B cell (primary cell): Measurements from ENCODE around the gene PDZRN3. TPM values are rescaled to one million over a fixed set of nuclear protein-coding genes. Genes with fewer than 3 reads are reported as not detected.
"Not testable (repeated sequence)": the region's sequence is repeated elsewhere in the genome, so short reads cannot be mapped to it uniquely, and the experiment has no call there.

Source experiments
- ATAC-seq: fragments of 200-7000 bp; cut with Tn5 transposase; one replicate; pipeline ENCODE4 v1.10.0; 2021; ENCODE audit warnings: low read depth, mild to moderate bottlenecking, moderate number of reproducible peaks, moderate library complexity
- CTCF ChIA-PET: fragments of 350-600 bp; sonication (Branson Sonifier 250); formaldehyde crosslinking; loops from one replicate; lab custom pipeline; 2021; ENCODE audit warnings: antibody characterized with exemption, inconsistent platforms; lab: Charles Lee
- POLR2A ChIA-PET: fragments of 350-600 bp; sonication (Branson Sonifier 250); formaldehyde crosslinking; loops from one replicate; lab custom pipeline; 2021; ENCODE audit warnings: antibody characterized with exemption; lab: Charles Lee
- DNase-seq: peaks from one replicate; pipeline ENCODE4 v3.0.0; 2013
- H2AFZ ChIP-seq: 2 replicates; pipeline ENCODE4 v1.6.1; 2012; ENCODE audit warnings: mild to moderate bottlenecking, low read depth, low read length; ENCODE audit not compliant: insufficient read depth, poor library complexity, severe bottlenecking
- H3K27ac ChIP-seq, 2 donors: 1 replicate in 1 of 2; 2 replicates in 1 of 2; pipeline ENCODE4 v1.5.1; 2012 to 2013; ENCODE audit warnings: low read length in 2 of 2, mild to moderate bottlenecking in 2 of 2, moderate library complexity in 1 of 2
- H3K27me3 ChIP-seq, 4 experiments: fragments of 200-600 bp in 1 of 4; sonication (generic) in 1 of 4; replicated peaks in 1 of 4; 1 replicate in 2 of 4; 2 replicates in 2 of 4; pipeline versions ENCODE4 v1.6.1 to v1.7.0; 2013 to 2016; ENCODE audit warnings: low read length in 3 of 4, mild to moderate bottlenecking in 2 of 4, mixed read lengths in 1 of 4, moderate library complexity in 1 of 4; ENCODE audit not compliant: insufficient read depth in 4 of 4, control insufficient read depth in 3 of 4; ENCODE audit errors: control extremely low read depth in 1 of 4
- H3K36me3 ChIP-seq, 2 experiments: replicated peaks in 1 of 2; 1 replicate in 1 of 2; 2 replicates in 1 of 2; pipeline versions ENCODE4 v1.6.1 to v1.7.1; 2013; ENCODE audit warnings: low read length in 1 of 2; ENCODE audit not compliant: insufficient read depth in 2 of 2, control insufficient read depth in 1 of 2; ENCODE audit errors: control extremely low read depth in 1 of 2, extremely low read depth in 1 of 2
- H3K4me1 ChIP-seq, 2 donors: fragments of 200-600 bp in 1 of 2; sonication (generic) in 1 of 2; 1 replicate in 1 of 2; 2 replicates in 1 of 2; pipeline versions ENCODE4 v1.5.1 to v1.6.1; 2013 to 2017; ENCODE audit warnings: low read length in 2 of 2; ENCODE audit not compliant: control insufficient read depth in 2 of 2, insufficient read depth in 2 of 2
- H3K4me2 ChIP-seq: replicated peaks from 2 replicates; pipeline ENCODE3; 2012; ENCODE audit warnings: mild to moderate bottlenecking, low read depth, low read length; ENCODE audit not compliant: poor library complexity, severe bottlenecking
- H3K4me3 ChIP-seq, 5 experiments: fragments of 200-600 bp in 1 of 5; sonication (generic) in 1 of 5; 1 replicate in 3 of 5; 2 replicates in 2 of 5; pipeline versions ENCODE4 v1.5.1 to v1.7.0; 2011 to 2016; ENCODE audit warnings: low read length in 4 of 5, mild to moderate bottlenecking in 4 of 5, low read depth in 2 of 5, control low read depth in 1 of 5, moderate library complexity in 1 of 5; ENCODE audit not compliant: insufficient read depth in 1 of 5; ENCODE audit errors: control extremely low read depth in 1 of 5, extremely low read depth in 1 of 5
- H3K79me2 ChIP-seq: fragments of 200-600 bp; sonication (generic); one replicate; pipeline ENCODE4 v1.6.0; 2016; ENCODE audit warnings: low read length; ENCODE audit not compliant: control insufficient read depth, insufficient read depth
- H3K9ac ChIP-seq: fragments of 200-600 bp; sonication (generic); 2 replicates; pipeline ENCODE4 v1.6.1; 2017; ENCODE audit warnings: mild to moderate bottlenecking, low read length, moderate library complexity
- H3K9me3 ChIP-seq, 3 donors: one replicate each; pipeline versions ENCODE4 v1.6.1 to v1.7.1; 2013; ENCODE audit warnings: low read length in 2 of 3; ENCODE audit not compliant: control insufficient read depth in 2 of 3, insufficient read depth in 1 of 3; ENCODE audit errors: control extremely low read depth in 1 of 3
- H4K20me1 ChIP-seq: 2 replicates; pipeline ENCODE4 v1.6.0; 2012; ENCODE audit warnings: mild to moderate bottlenecking, low read length; ENCODE audit not compliant: insufficient read depth, control insufficient read depth, poor library complexity, severe bottlenecking
- H3K27ac Mint-ChIP-seq: one replicate; pipeline ENCODE4 v1.8.0; 2021; ENCODE audit warnings: mixed read lengths
- H3K27me3 Mint-ChIP-seq: one replicate; pipeline ENCODE4 v1.8.0; 2021; ENCODE audit warnings: mixed read lengths
- H3K4me1 Mint-ChIP-seq: one replicate; pipeline ENCODE4 v1.8.0; 2021; ENCODE audit warnings: mixed read lengths
- H3K4me3 Mint-ChIP-seq: one replicate; pipeline ENCODE4 v1.8.0; 2021; ENCODE audit warnings: mixed read lengths
- H3K9me3 Mint-ChIP-seq: one replicate; pipeline ENCODE4 v1.8.0; 2022; ENCODE audit warnings: mixed read lengths; ENCODE audit not compliant: insufficient read depth
- EZH2 ChIP-seq: IDR thresholded peaks from 2 replicates; pipeline ENCODE4 v1.6.1; 2012; ENCODE audit warnings: borderline replicate concordance, low read depth, mild to moderate bottlenecking, moderate library complexity, low read length; ENCODE audit not compliant: insufficient read depth, poor library complexity, severe bottlenecking
- WGBS: methylation state at CpG from one replicate; pipeline ENCODE4 v1.1.5; 2013; ENCODE audit warnings: missing lambda C conversion rate; ENCODE audit not compliant: insufficient coverage; 5-methylcytosine and 5-hydroxymethylcytosine counted together
- intact Hi-C: fragments of 100-400 bp; cut with micrococcal nuclease; formaldehyde crosslinking; loops from one replicate; pipeline ENCODE4 v1.10.0; 2022
- polyA plus RNA-seq: library from polyadenylated mRNA; depleted of rRNA; stranded (reverse); fragments of >200 nt; gene quantifications from 2 replicates; pipeline ENCODE4 v1.2.3, GENCODE V29; 2012
- total RNA-seq, 2 donors: library from RNA; stranded (reverse); fragments of 120-200 nt in 1 of 2; gene quantifications; 1 replicate in 1 of 2; 2 replicates in 1 of 2; pipeline versions ENCODE4 v1.2.3 to v1.2.4, GENCODE V29; 2013 to 2022
- TF ChIP-seq, protein P1 (sequence below): fragments of 200-600 bp; IDR thresholded peaks from one replicate; pipeline ENCODE4 v1.8.0; 2022; ENCODE audit warnings: antibody characterized with exemption, mild to moderate bottlenecking

PDZRN3 gene
- total and polyA plus RNA-seq, 2 donors (not counting 1 experiment from before 2014, with no cell fraction given), result not detected

DNA sequence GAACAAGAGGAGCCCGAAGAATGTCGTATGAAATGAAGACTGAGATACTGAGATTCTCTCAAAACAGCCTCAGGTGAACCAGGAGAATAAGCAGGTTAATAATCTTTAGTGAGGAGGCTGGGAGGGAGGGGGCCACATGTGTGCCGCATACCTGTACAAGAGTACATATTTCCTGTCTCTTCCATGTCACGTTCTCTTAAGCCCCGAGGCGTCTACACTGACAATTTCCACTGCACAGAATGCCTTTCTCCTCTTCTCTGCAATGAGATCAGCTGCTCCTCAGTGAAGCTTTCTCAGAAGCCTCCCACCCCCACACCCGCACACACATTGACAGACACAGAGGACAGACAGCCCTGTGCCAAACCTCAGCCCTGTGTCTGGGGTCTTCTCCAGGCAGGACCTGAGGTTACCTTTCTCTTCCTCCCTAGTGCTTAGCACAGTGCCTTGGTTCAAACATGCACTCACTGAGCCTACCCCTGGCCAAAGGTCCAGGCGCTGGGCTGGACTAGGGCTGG is 55.4 kb downstream of the PDZRN3 start:
- ATAC-seq (no peak), DNase-seq (no peak)
- ChIA-PET CTCF (no interaction called here), POLR2A (no interaction called here)
- peaks cover 0 to 6% (median 2%) of the 10 kb centered on the region in 4 experiments for H3K27me3 ChIP-seq
- H3K4me1 Mint-ChIP-seq, result no peaks in the 10 kb centered on the region
- no peak overlapping the region for H3K27ac ChIP-seq
- TF ChIP-seq, protein P1, sequence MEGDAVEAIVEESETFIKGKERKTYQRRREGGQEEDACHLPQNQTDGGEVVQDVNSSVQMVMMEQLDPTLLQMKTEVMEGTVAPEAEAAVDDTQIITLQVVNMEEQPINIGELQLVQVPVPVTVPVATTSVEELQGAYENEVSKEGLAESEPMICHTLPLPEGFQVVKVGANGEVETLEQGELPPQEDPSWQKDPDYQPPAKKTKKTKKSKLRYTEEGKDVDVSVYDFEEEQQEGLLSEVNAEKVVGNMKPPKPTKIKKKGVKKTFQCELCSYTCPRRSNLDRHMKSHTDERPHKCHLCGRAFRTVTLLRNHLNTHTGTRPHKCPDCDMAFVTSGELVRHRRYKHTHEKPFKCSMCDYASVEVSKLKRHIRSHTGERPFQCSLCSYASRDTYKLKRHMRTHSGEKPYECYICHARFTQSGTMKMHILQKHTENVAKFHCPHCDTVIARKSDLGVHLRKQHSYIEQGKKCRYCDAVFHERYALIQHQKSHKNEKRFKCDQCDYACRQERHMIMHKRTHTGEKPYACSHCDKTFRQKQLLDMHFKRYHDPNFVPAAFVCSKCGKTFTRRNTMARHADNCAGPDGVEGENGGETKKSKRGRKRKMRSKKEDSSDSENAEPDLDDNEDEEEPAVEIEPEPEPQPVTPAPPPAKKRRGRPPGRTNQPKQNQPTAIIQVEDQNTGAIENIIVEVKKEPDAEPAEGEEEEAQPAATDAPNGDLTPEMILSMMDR, result no peak
- TF ChIP-seq EZH2, result no peak
- H3K27me3 Mint-ChIP-seq, result peaks cover 27% of the 10 kb centered on the region
- H3K4me1 ChIP-seq, result no peaks in the 10 kb centered on the region
- no peak overlapping the region for H2AFZ ChIP-seq
- H3K9me3 Mint-ChIP-seq, result no peaks in the 10 kb centered on the region
- no peak overlapping the region for H3K4me2 ChIP-seq
- H3K79me2 ChIP-seq, result no peaks in the 10 kb centered on the region
- H3K36me3 ChIP-seq, result no peaks in the 10 kb centered on the region
- 87% methylated on average over 8 of the region's 8 CpGs for WGBS
- no peaks in the 10 kb centered on the region for H4K20me1 ChIP-seq
- no peak overlapping the region for H3K4me3 ChIP-seq
- intact Hi-C loops, result no loop called here
- H3K9ac ChIP-seq, result no peak overlapping the region
- no peak overlapping the region for H3K27ac Mint-ChIP-seq
- H3K9me3 ChIP-seq, result no peaks in the 10 kb centered on the region
- H3K4me3 Mint-ChIP-seq, result no peak overlapping the region

DNA sequence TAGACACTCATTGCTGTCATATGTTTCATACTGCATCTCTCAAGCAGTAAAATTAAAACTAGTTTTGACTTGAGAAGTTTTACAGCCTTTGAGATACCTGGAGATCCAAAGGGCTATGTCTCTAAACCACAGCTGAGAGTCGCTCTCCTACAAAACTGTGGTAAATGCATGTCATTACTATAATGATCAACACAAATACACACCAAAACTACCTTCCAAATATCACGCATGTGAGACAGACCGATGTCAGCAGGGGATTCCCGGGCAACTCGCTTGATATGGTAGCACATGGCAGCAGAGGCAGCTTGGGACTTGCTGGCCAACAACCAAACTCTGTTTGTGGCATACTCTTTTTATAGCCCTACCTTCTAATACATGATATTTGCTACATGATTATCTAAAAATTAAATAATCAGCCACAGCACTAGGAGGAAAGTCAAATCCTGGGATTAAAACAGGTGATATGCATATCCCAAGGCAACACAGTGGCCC is 56.3 kb downstream of the PDZRN3 start:
- Histone ChIP-seq H3K27me3 (peaks cover 0 to 6% (median 2%) of the 10 kb centered on the region in 4 experiments), H2AFZ (no peak overlapping the region), H3K9me3 (no peaks in the 10 kb centered on the region), H3K4me1 (no peaks in the 10 kb centered on the region), H4K20me1 (no peaks in the 10 kb centered on the region), H3K79me2 (no peaks in the 10 kb centered on the region), H3K9ac (no peak overlapping the region), H3K36me3 (no peaks in the 10 kb centered on the region), H3K4me3 (no peak overlapping the region), H3K4me2 (no peak overlapping the region), H3K27ac (no peak overlapping the region)
- H3K4me3 Mint-ChIP-seq, result no peak overlapping the region
- H3K27ac Mint-ChIP-seq, result no peak overlapping the region
- intact Hi-C loops, result no loop called here
- H3K4me1 Mint-ChIP-seq, result no peaks in the 10 kb centered on the region
- ChIA-PET POLR2A (no interaction called here), CTCF (no interaction called here)
- no peaks in the 10 kb centered on the region for H3K9me3 Mint-ChIP-seq
- TF ChIP-seq EZH2, result no peak
- TF ChIP-seq, protein P1, result no peak
- peaks cover 22% of the 10 kb centered on the region for H3K27me3 Mint-ChIP-seq
- DNase-seq (no peak), ATAC-seq (no peak)
- WGBS, result 96% methylated on average over 5 of the region's 5 CpGs

DNA sequence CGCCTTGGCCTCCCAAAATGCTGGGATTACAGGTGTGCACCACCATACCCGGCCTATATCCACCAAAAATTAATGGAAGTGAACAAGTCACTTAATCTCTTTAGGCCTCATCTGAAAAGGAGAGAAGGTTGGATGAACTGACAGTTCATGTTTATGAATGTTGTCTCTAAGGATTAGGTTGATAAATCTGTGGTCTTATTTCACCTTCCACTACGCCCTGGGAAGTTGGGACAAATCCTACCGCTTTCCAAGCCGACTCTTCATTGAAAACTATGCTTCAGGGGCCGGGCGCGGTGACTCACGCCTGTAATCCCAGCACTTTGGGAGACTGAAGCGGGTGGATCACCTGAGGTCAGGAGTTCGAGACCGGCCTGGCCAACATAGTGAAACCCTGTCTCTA is 59.4 kb downstream of the PDZRN3 start:
- intact Hi-C loops, H3K9ac ChIP-seq, H3K27me3 ChIP-seq, ATAC-seq, POLR2A ChIA-PET, H4K20me1 ChIP-seq, DNase-seq, H3K9me3 Mint-ChIP-seq, H3K4me2 ChIP-seq, H3K4me1 Mint-ChIP-seq, H3K9me3 ChIP-seq, H3K4me3 ChIP-seq, CTCF ChIA-PET, H3K27me3 Mint-ChIP-seq, H2AFZ ChIP-seq, H3K4me3 Mint-ChIP-seq, H3K36me3 ChIP-seq, H3K79me2 ChIP-seq, H3K27ac Mint-ChIP-seq, H3K4me1 ChIP-seq, H3K27ac ChIP-seq: not testable (repeated sequence)
- WGBS, result 94% methylated on average over 6 of the region's 12 CpGs
